GM18520 (cell line): Measurements from ENCODE around the gene PCDHA7.
"Not testable (repeated sequence)": the region's sequence is repeated elsewhere in the genome, so short reads cannot be mapped to it uniquely, and the experiment has no call there.

Experiments used
- ATAC-seq: cut with Tn5 transposase; IDR thresholded peaks from one replicate; pipeline ENCODE4 v1.9.1; 2021; ENCODE audit not compliant: unreplicated experiment

PCDHA7 gene

GRCh38 chr5:140822969-140823368, 11.1 kb upstream of the PCDHA7 start:
- not testable (repeated sequence) for ATAC-seq

- no peak for ATAC-seq
Observed at GRCh38 chr5:140823475-140823874, 10.6 kb upstream of the PCDHA7 start.

- no peak for ATAC-seq
Observed at GRCh38 chr5:140827704-140828361, 6.2 kb upstream of the PCDHA7 start, which contains the start of gene PCDHA6. TSS of gene PCDHA6 (plus strand) at chr5:140827960. CDS start at chr5:140828092, 132 bp downstream.

GRCh38 chr5:140828362-140828737, 5.7 kb upstream of the PCDHA7 start:
- ATAC-seq, result no peak

- not testable (repeated sequence) for ATAC-seq
Observed at GRCh38 chr5:140829511-140830501, 4.3 kb upstream of the PCDHA7 start.

- ATAC-seq, result not testable (repeated sequence)
Observed at GRCh38 chr5:140834439-140835008, 455 bp downstream of the PCDHA7 start.

GRCh38 chr5:140835622-140836510, 1.8 kb downstream of the PCDHA7 start:
- ATAC-seq, result no peak

- ATAC-seq, result no peak
Observed at GRCh38 chr5:140840978-140841962, 7.2 kb downstream of the PCDHA7 start, which contains the start of gene PCDHA8. TSS of gene PCDHA8 (plus strand) at chr5:140841187. CDS start at chr5:140841322, 135 bp downstream.

- ATAC-seq, result no peak
Observed at GRCh38 chr5:140842798-140843733, 9.0 kb downstream of the PCDHA7 start.

GRCh38 chr5:140848139-140849102, 14.4 kb downstream of the PCDHA7 start, which contains the start of gene PCDHA9:
TSS of gene PCDHA9 (plus strand) at chr5:140848382. CDS start at chr5:140848496, 114 bp downstream.
- ATAC-seq, result not testable (repeated sequence)

GRCh38 chr5:140849831-140850634, 16.0 kb downstream of the PCDHA7 start:
- ATAC-seq, result not testable (repeated sequence)

- no peak for ATAC-seq
Observed at GRCh38 chr5:140855772-140856674, 22.0 kb downstream of the PCDHA7 start, which contains the start of gene PCDHA10. TSS of gene PCDHA10 (plus strand) at chr5:140855897. CDS start at chr5:140856049, 152 bp downstream.

- ATAC-seq, result no peak
Observed at GRCh38 chr5:140857177-140857986, 23.3 kb downstream of the PCDHA7 start.

- no peak for ATAC-seq
Observed at GRCh38 chr5:140857987-140858240, 23.8 kb downstream of the PCDHA7 start.
